OCI-LY1 (cell line): ENCODE data around the gene ZNF28.
A peak's percentile ranks its signal among the peaks of the same experiment; 100 is the strongest.
"Not testable (repeated sequence)": the region's sequence is repeated elsewhere in the genome, so short reads cannot be mapped to it uniquely, and the experiment has no call there.

ENCODE experiments used
- H2AFZ ChIP-seq: fragments of 200-600 bp; sonication (generic), shearing (Covaris generic); 2 replicates; pipeline ENCODE4 v1.6.0; 2014; ENCODE audit warnings: antibody characterized with exemption, mild to moderate bottlenecking, low read length
- H3F3A ChIP-seq: fragments of 200-600 bp; sonication (generic), shearing (Covaris generic); 2 replicates; pipeline ENCODE4 v1.6.0; 2014; ENCODE audit warnings: mild to moderate bottlenecking, antibody characterized with exemption, low read length, moderate library complexity; ENCODE audit not compliant: insufficient read depth
- H3K27ac ChIP-seq: fragments of 200-600 bp; sonication (generic); 2 replicates; pipeline ENCODE4 v1.5.1; 2014; ENCODE audit warnings: low read length, mixed run types, mild to moderate bottlenecking, low read depth; ENCODE audit not compliant: poor library complexity, severe bottlenecking
- H3K27me3 ChIP-seq: fragments of 200-600 bp; sonication (generic); 2 replicates; pipeline ENCODE4 v1.6.0; 2014; ENCODE audit warnings: antibody characterized with exemption, mild to moderate bottlenecking, low read length, moderate library complexity; ENCODE audit not compliant: insufficient read depth
- H3K36me3 ChIP-seq: fragments of 200-600 bp; sonication (generic); 2 replicates; pipeline ENCODE4 v1.6.1; 2014; ENCODE audit warnings: mild to moderate bottlenecking, antibody characterized with exemption, low read length, moderate library complexity, mixed read lengths; ENCODE audit not compliant: insufficient read depth
- H3K4me1 ChIP-seq: fragments of 200-600 bp; sonication (generic); 2 replicates; pipeline ENCODE4 v1.5.1; 2014; ENCODE audit warnings: mild to moderate bottlenecking, low read length, moderate library complexity; ENCODE audit not compliant: insufficient read depth, severe bottlenecking
- H3K4me2 ChIP-seq: fragments of 200-600 bp; sonication (generic), shearing (Covaris generic); 2 replicates; pipeline ENCODE4 v1.6.1; 2014; ENCODE audit warnings: low read length
- H3K4me3 ChIP-seq: fragments of 200-600 bp; sonication (generic); 2 replicates; pipeline ENCODE4 v1.5.1; 2014; ENCODE audit warnings: low read length, low read depth, mild to moderate bottlenecking, mixed read lengths; ENCODE audit not compliant: poor library complexity, severe bottlenecking
- H3K79me2 ChIP-seq: fragments of 200-600 bp; shearing (Covaris generic); 2 replicates; pipeline ENCODE4 v1.6.1; 2016; ENCODE audit warnings: mixed run types, low read length, mixed read lengths; ENCODE audit not compliant: insufficient read depth
- H3K9ac ChIP-seq: fragments of 200-600 bp; sonication (generic), shearing (Covaris generic); 2 replicates; pipeline ENCODE4 v1.6.1; 2014; ENCODE audit warnings: mild to moderate bottlenecking, low read length, mixed read lengths
- H3K9me2 ChIP-seq: fragments of 200-600 bp; sonication (generic), shearing (Covaris generic); 2 replicates; pipeline ENCODE4 v1.6.1; 2014; ENCODE audit warnings: low read depth, mild to moderate bottlenecking, low read length, mixed read lengths
- H3K9me3 ChIP-seq: fragments of 200-600 bp; shearing (Covaris generic); 2 replicates; pipeline ENCODE4 v1.6.1; 2014; ENCODE audit warnings: low read length, mixed read lengths
- H4K20me1 ChIP-seq: fragments of 200-600 bp; sonication (generic), shearing (Covaris generic); 2 replicates; pipeline ENCODE4 v1.6.0; 2016; ENCODE audit warnings: mild to moderate bottlenecking, low read length; ENCODE audit not compliant: insufficient read depth
- EZH2 ChIP-seq: fragments of 200-600 bp; sonication (generic), shearing (Covaris generic); IDR thresholded peaks from 2 replicates; pipeline ENCODE4 v1.8.0; 2017; ENCODE audit warnings: borderline replicate concordance, mixed run types, mild to moderate bottlenecking, antibody characterized with exemption, low read length, moderate library complexity, mixed read lengths
- TF ChIP-seq, protein P1 (sequence below): fragments of 200-600 bp; sonication (generic), shearing (Covaris generic); IDR thresholded peaks from 2 replicates; pipeline ENCODE4 v1.5.1; 2017; ENCODE audit warnings: mild to moderate bottlenecking, antibody characterized with exemption, low read length, moderate library complexity, mixed read lengths

The ZNF28 gene

DNA sequence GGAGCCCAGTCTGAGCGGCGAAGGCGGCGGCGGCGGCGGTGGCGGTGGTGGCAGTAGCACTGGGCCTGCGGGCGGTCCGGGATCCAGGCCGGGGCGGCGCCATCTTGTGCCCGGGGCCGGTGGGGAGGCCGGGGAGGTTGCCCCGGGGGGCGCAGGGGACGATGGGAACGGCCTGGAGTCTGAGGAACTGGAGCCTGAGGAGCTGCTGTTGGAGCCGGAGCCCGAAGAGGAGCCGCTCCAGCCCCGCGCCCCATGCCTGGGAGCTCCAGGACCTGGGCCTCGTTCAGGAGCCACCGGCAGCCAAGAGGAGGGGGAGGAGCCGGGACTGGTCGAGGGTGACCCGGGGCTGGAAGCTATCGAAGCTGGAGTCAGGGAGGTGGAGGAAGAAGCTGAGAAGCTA lies 11.6 kb downstream of the ZNF28 start:
- Histone ChIP-seq H3K4me1 (no peaks in the 10 kb centered on the region), H3K4me2 (no peak overlapping the region), H3K4me3 (no peak overlapping the region), H3K9me3 (peaks cover 11% of the 10 kb centered on the region; the same call in 1 of the 2 replicates), H3K27ac (no peak overlapping the region), H3K79me2 (no peaks in the 10 kb centered on the region), H3K9me2 (no peaks in the 10 kb centered on the region), H2AFZ (no peak overlapping the region), H3F3A (no peaks in the 10 kb centered on the region), H3K36me3 (peaks cover 74% of the 10 kb centered on the region), H3K9ac (no peak overlapping the region), H4K20me1 (no peaks in the 10 kb centered on the region), H3K27me3 (no peaks in the 10 kb centered on the region)
- no peak for TF ChIP-seq EZH2
- TF ChIP-seq, protein P1, sequence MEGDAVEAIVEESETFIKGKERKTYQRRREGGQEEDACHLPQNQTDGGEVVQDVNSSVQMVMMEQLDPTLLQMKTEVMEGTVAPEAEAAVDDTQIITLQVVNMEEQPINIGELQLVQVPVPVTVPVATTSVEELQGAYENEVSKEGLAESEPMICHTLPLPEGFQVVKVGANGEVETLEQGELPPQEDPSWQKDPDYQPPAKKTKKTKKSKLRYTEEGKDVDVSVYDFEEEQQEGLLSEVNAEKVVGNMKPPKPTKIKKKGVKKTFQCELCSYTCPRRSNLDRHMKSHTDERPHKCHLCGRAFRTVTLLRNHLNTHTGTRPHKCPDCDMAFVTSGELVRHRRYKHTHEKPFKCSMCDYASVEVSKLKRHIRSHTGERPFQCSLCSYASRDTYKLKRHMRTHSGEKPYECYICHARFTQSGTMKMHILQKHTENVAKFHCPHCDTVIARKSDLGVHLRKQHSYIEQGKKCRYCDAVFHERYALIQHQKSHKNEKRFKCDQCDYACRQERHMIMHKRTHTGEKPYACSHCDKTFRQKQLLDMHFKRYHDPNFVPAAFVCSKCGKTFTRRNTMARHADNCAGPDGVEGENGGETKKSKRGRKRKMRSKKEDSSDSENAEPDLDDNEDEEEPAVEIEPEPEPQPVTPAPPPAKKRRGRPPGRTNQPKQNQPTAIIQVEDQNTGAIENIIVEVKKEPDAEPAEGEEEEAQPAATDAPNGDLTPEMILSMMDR = no peak

DNA sequence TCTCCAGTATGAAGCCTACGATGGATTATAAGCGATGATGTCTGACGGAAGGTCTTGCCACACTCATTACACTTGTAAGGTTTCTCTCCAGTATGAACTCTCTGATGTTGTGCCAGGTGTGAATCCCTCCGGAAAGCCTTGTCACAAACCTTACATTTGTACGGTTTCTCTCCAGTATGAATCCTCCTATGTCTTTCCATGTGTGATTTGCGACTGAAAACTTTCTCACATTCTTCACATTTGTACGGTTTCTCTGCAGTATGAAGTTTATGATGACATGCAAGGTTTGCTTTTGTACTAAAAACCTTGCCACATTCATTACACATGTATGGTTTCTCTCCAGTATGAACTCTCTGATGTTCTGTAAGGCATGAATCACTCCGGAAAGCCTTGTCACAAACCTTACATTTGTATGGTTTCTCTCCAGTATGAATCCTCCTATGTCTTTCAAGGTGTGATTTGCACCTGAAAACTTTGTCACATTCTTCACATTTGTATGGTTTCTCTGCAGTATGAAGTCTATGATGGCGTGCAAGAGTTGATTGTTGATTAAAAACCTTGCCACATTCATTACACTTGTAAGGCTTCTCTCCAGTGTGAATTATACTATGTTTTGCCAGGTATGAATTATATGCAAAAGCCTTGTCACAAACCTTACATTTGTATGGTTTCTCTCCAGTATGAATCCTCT lies 21.3 kb downstream of the ZNF28 start:
- H4K20me1 ChIP-seq, H3K27ac ChIP-seq, H3K4me2 ChIP-seq, H3K79me2 ChIP-seq, H3F3A ChIP-seq, H3K4me3 ChIP-seq, H3K9ac ChIP-seq, H3K27me3 ChIP-seq, H2AFZ ChIP-seq, H3K4me1 ChIP-seq, H3K9me2 ChIP-seq: not testable (repeated sequence)
- H3K9me3 ChIP-seq = peaks cover 48% of the 10 kb centered on the region
- H3K36me3 ChIP-seq = peaks cover 59% of the 10 kb centered on the region

GRCh38 chr19:52789440-52789839 lies 32.0 kb downstream of the ZNF28 start:
- Histone ChIP-seq H3K27me3 (no peaks in the 10 kb centered on the region), H3K9me3 (no peaks in the 10 kb centered on the region), H3K4me1 (peaks cover 22% of the 10 kb centered on the region), H3K9ac (no peak overlapping the region), H3F3A (no peaks in the 10 kb centered on the region), H3K79me2 (no peaks in the 10 kb centered on the region), H3K9me2 (no peaks in the 10 kb centered on the region), H2AFZ (no peak overlapping the region), H4K20me1 (no peaks in the 10 kb centered on the region), H3K36me3 (no peaks in the 10 kb centered on the region), H3K4me3 (no peak overlapping the region), H3K27ac (no peak overlapping the region), H3K4me2 (no peak overlapping the region)
- TF ChIP-seq EZH2 = no peak
- TF ChIP-seq, protein P1 = no peak

DNA sequence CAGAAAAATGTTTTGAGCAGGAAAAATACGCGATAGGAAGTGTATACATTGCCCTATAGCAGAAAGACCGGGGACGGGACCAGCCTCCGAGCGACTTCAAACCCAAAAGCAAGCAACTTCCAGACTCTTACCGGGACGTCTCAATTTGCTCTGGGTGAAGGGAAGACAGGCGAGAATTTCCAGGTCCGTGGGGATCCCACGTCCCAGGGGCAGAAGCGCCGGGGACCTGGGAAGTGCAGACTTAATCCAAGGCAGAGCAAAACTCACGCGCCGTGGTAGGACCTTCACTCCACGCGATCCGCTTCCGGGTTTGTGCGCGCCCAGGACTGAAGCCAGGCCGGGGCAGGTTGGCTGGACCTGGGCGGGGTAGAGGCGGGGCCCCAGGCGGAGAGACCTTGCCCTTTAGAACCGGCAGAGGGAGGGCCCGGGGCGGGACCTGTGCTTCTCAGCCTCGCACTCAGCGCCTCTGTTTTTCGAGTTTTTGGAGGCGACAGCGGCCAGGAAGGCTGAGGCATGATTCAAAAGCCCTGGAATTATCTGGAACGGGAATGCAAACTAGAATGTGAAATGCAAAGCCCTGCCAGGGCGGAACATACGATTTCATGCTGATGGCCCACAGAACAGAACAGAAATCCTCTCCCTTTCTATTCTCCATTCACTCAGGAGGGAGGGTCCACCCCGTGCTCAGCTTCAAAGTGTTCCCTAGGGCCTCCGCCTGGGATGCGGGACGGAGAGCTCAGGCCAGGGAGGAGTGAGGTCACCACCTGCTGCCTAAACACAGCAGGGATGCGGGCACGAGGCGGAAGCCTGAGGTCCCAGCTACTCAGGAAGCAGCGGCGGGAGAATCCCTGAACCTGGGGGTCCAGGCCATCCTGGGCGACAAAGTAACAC lies 34.7 kb downstream of the ZNF28 start, which contains the start of gene ZNF600:
TSS of gene ZNF600 (minus strand) at position 328 of the 891 bp plus-strand sequence. CDS start 7,903 bp downstream, outside the sequence.
- H3F3A ChIP-seq, H3K9me3 ChIP-seq, H3K27me3 ChIP-seq, H3K27ac ChIP-seq, H3K36me3 ChIP-seq, H4K20me1 ChIP-seq, H3K9me2 ChIP-seq, H3K79me2 ChIP-seq: not testable (repeated sequence)
- peak within 1 kb of the TSS; percentile 82 for H3K4me3 ChIP-seq
- peak within 1 kb of the TSS; percentile 75 for H3K4me2 ChIP-seq
- H3K9ac ChIP-seq = peak within 1 kb of the TSS; percentile 77
- peaks cover 22% of the 10 kb centered on the region for H3K4me1 ChIP-seq
- H2AFZ ChIP-seq = peak within 1 kb of the TSS; percentile 98; the same call in 1 of the 2 replicates
